ENCODE data around the gene KDM5B. TPM values are rescaled to one million over a fixed set of nuclear protein-coding genes. Genes with fewer than 3 reads are reported as not detected.

Gene KDM5B
- total RNA-seq, 4 donors from 2014 or later = 50.5 to 104 (median 71.7) TPM

GRCh38 chr1:202805886-202806844, 2.1 kb downstream of the KDM5B start:
- Histone ChIP-seq H3K9me3 (no peaks in the 10 kb centered on the region), H3K4me1 (peaks cover 3 to 39% (median 22%) of the 10 kb centered on the region in 4 donors), H3K27ac (peak overlapping the region; percentile 94 to 96 (median 95)), H3K27me3 (no peaks in the 10 kb centered on the region), H3K36me3 (no peaks in the 10 kb centered on the region), H3K4me3 (peak overlapping the region; percentile 80 to 94 (median 88))
- 27% methylated on average over 6 to 7 of the region's 7 CpGs for WGBS, 2 donors (ENCODE audit: low coverage in 1 of 2)
- intact Hi-C loops (cut with DNase I; ENCODE audit: low total_unique reads) = no loop called here
- TF ChIP-seq EP300 (IDR thresholded peaks at IDR 0.05; ENCODE audit: low read depth) = no peak
- TF ChIP-seq POLR2AphosphoS5 (IDR thresholded peaks at IDR 0.05) = no peak
- TF ChIP-seq POLR2A (IDR thresholded peaks at IDR 0.05) = no peak
- TF ChIP-seq CTCF (IDR thresholded peaks at IDR 0.05) = no peak
- DNase-seq = no peak
- in situ Hi-C loops (cut with MboI; ENCODE audit: low pct_ligation_motif_present in 1 of 4, low pct_unique_long_range_greater_than_20kb in 1 of 4, low sequenced_read_pairs in 3 of 4) = no loop called here

GRCh38 chr1:202804126-202804525, 4.1 kb downstream of the KDM5B start:
- in situ Hi-C loops (cut with MboI; ENCODE audit: low pct_ligation_motif_present in 1 of 4, low pct_unique_long_range_greater_than_20kb in 1 of 4, low sequenced_read_pairs in 3 of 4) (no loop called here), intact Hi-C loops (cut with DNase I; ENCODE audit: low total_unique reads) (no loop called here)
- Histone ChIP-seq H3K27ac (no peak overlapping the region), H3K36me3 (no peaks in the 10 kb centered on the region), H3K9me3 (no peaks in the 10 kb centered on the region), H3K27me3 (no peaks in the 10 kb centered on the region), H3K4me3 (no peak overlapping the region), H3K4me1 (peaks cover 3 to 32% (median 16%) of the 10 kb centered on the region in 4 donors)
- TF ChIP-seq CTCF (IDR thresholded peaks at IDR 0.05) = no peak
- no peak for TF ChIP-seq POLR2AphosphoS5 (IDR thresholded peaks at IDR 0.05)
- TF ChIP-seq EP300 (IDR thresholded peaks at IDR 0.05; ENCODE audit: low read depth) = no peak
- no peak for TF ChIP-seq POLR2A (IDR thresholded peaks at IDR 0.05)
- WGBS, 2 donors (ENCODE audit: low coverage in 1 of 2) = 62 to 68% methylated on average over 4 of the region's 4 CpGs
- DNase-seq = no peak

GRCh38 chr1:202802998-202803932, 5.0 kb downstream of the KDM5B start:
- WGBS, 2 donors (ENCODE audit: low coverage in 1 of 2) = 49 to 83% methylated on average over 2 to 15 of the region's 15 CpGs
- no peaks in the 10 kb centered on the region for H3K36me3 ChIP-seq
- H3K9me3 ChIP-seq = no peaks in the 10 kb centered on the region
- H3K4me3 ChIP-seq = no peak overlapping the region
- H3K27ac ChIP-seq = no peak overlapping the region
- DNase-seq = no peak
- in situ Hi-C loops (cut with MboI; ENCODE audit: low pct_ligation_motif_present in 1 of 4, low pct_unique_long_range_greater_than_20kb in 1 of 4, low sequenced_read_pairs in 3 of 4) (no loop called here), intact Hi-C loops (cut with DNase I; ENCODE audit: low total_unique reads) (no loop called here)
- H3K27me3 ChIP-seq = no peaks in the 10 kb centered on the region
- H3K4me1 ChIP-seq = peaks cover 3 to 31% (median 16%) of the 10 kb centered on the region in 4 donors
- TF ChIP-seq CTCF (IDR thresholded peaks at IDR 0.05) (no peak), POLR2A (IDR thresholded peaks at IDR 0.05) (no peak), EP300 (IDR thresholded peaks at IDR 0.05; ENCODE audit: low read depth) (no peak), POLR2AphosphoS5 (IDR thresholded peaks at IDR 0.05) (no peak)

- no peak for TF ChIP-seq POLR2AphosphoS5 (IDR thresholded peaks at IDR 0.05)
- no peak for TF ChIP-seq EP300 (IDR thresholded peaks at IDR 0.05; ENCODE audit: low read depth)
- no peak for TF ChIP-seq POLR2A (IDR thresholded peaks at IDR 0.05)
- TF ChIP-seq CTCF (IDR thresholded peaks at IDR 0.05) = no peak
- 64 to 85% methylated on average over 2 of the region's 2 CpGs for WGBS, 2 donors (ENCODE audit: low coverage in 1 of 2)
- no peak for DNase-seq
- no peaks in the 10 kb centered on the region for H3K27me3 ChIP-seq
- H3K36me3 ChIP-seq = no peaks in the 10 kb centered on the region
- H3K4me3 ChIP-seq = no peak overlapping the region
- no peaks in the 10 kb centered on the region for H3K9me3 ChIP-seq
- peaks cover 3 to 34% (median 16%) of the 10 kb centered on the region in 4 donors for H3K4me1 ChIP-seq
- no peak overlapping the region for H3K27ac ChIP-seq
- in situ Hi-C loops (cut with MboI; ENCODE audit: low pct_ligation_motif_present in 1 of 4, low pct_unique_long_range_greater_than_20kb in 1 of 4, low sequenced_read_pairs in 3 of 4) (no loop called here), intact Hi-C loops (cut with DNase I; ENCODE audit: low total_unique reads) (no loop called here)
Observed at GRCh38 chr1:202802034-202802433, 6.2 kb downstream of the KDM5B start.

Data from transverse colon (tissue), 4 donors.